ENCODE data around the gene BPIFB3. TPM values are rescaled to one million over a fixed set of nuclear protein-coding genes. Genes with fewer than 3 reads are reported as not detected.

Gene BPIFB3
- total and polyA plus RNA-seq, 9 of the 15 experiments (the other 6 are each of a cell fraction or from before 2014, with no cell fraction given): not detected

DNA sequence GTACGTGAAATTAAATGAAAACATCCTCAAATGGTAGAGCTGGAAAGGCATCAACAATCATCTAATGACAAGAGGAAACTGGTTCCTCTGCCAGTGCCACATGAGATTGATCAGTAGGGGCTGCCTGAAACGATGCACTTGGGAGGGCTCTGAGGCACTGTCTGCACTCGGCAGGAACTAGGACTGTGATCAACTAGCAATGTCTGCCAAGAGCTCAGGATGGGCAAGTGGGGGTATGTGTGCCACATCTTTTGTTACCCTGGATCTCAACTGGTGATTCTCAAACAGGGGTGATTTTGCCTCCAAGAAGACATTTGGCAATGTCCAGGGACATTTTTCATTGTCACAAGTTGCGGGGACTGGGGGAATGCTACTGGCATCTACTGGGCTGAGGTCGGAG, 20.3 kb upstream of the BPIFB3 start:
- DNase-seq (ENCODE audit: extremely low read depth in 1 of 4, low spot score in 3 of 4): no peak
- in situ Hi-C loops (cut with MboI) (no loop called here), intact Hi-C loops (cut with micrococcal nuclease) (no loop called here)
- no peak overlapping the region for H3K9ac ChIP-seq (ENCODE audit: insufficient read depth in 1 of 2, low read depth in 2 of 2, low read length in 2 of 2)
- no peak overlapping the region for H2AFZ ChIP-seq (ENCODE audit: low read depth, low read length)
- no TSS peak for BruUV-seq (replicated peaks)
- no peaks in the 10 kb centered on the region for H3K36me3 ChIP-seq (ENCODE audit: control insufficient read depth, insufficient read depth, low read length)
- no peaks in the 10 kb centered on the region; the same call in 1 of the 2 replicates for H4K20me1 ChIP-seq (replicated peaks; ENCODE audit: control insufficient read depth, insufficient read depth, low read length)
- H3K79me2 ChIP-seq (ENCODE audit: control insufficient read depth, insufficient read depth, low read length): no peaks in the 10 kb centered on the region
- ChIA-PET CTCF (ENCODE audit: low intra/inter-chr PET ratio) (no interaction called here), POLR2A (interaction anchor here (0.7 kb wide), 1 partner anchor 16 kb away, joined by 3 read pairs; no protein-coding TSS in a partner anchor)
- TF ChIP-seq ZBTB17 (CRISPR knock-in tag; IDR thresholded peaks at IDR 0.05): peak; percentile 55; the same call in 1 of the 2 replicates
- TF ChIP-seq, protein P1, sequence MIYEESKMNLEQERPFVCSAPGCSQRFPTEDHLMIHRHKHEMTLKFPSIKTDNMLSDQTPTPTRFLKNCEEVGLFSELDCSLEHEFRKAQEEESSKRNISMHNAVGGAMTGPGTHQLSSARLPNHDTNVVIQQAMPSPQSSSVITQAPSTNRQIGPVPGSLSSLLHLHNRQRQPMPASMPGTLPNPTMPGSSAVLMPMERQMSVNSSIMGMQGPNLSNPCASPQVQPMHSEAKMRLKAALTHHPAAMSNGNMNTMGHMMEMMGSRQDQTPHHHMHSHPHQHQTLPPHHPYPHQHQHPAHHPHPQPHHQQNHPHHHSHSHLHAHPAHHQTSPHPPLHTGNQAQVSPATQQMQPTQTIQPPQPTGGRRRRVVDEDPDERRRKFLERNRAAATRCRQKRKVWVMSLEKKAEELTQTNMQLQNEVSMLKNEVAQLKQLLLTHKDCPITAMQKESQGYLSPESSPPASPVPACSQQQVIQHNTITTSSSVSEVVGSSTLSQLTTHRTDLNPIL (CRISPR knock-in tag; IDR thresholded peaks at IDR 0.05): no peak
- no peak for TF ChIP-seq ZNF384 (IDR thresholded peaks at IDR 0.05; ENCODE audit: low read depth, low read length)
- no peak for ATAC-seq
- 0% methylated on average over 5 of the region's 5 CpGs for WGBS (ENCODE audit: insufficient coverage, low coverage, missing lambda C conversion rate)
- H3K27me3 ChIP-seq (ENCODE audit: control insufficient read depth in 2 of 2, insufficient read depth in 2 of 2, low read length in 2 of 2): peaks cover 0 to 34% of the 10 kb centered on the region in 2 experiments; a peak in 2 of 5 replicates
- H3K4me3 ChIP-seq: no peak overlapping the region
- H3K4me2 ChIP-seq (ENCODE audit: insufficient read depth, low read length): no peak overlapping the region
- no peaks in the 10 kb centered on the region for H3K9me1 ChIP-seq (ENCODE audit: control insufficient read depth, insufficient read depth, low read length)
- no peaks in the 10 kb centered on the region for H3K9me3 ChIP-seq (replicated peaks; ENCODE audit: control insufficient read depth, insufficient read depth, low read depth, low read length)
- peaks cover 0 to 3% of the 10 kb centered on the region in 2 experiments; a peak in 1 of 5 replicates for H3K4me1 ChIP-seq (replicated peaks in 1 of 2; ENCODE audit: control insufficient read depth in 2 of 2, insufficient read depth in 2 of 2, low read length in 2 of 2)
- H3K27ac ChIP-seq (ENCODE audit: extremely low read depth, low read depth, low read length): no peak overlapping the region
- FAIRE-seq: no peak

DNA sequence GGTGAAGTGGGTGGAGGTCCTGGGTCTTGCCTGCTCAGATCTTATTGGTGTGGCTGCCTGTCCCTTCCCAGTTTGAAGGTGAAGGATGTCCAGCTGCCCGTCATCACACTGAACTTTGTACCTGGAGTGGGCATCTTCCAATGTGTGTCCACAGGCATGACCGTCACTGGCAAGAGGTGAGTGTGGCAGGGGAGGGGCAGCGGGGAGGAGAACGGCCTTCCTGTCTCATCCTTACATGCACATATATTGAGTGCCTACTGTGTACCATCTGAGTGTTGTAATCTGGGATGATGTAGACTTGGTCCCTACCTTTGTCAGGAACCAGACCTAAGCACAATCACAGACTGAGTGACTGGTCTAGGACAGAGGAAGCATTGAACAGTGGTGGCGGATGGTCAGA, 19.6 kb upstream of the BPIFB3 start:
- Histone ChIP-seq H3K9me1 (ENCODE audit: control insufficient read depth, insufficient read depth, low read length) (no peaks in the 10 kb centered on the region), H3K27me3 (ENCODE audit: control insufficient read depth in 2 of 2, insufficient read depth in 2 of 2, low read length in 2 of 2) (peaks cover 0 to 34% of the 10 kb centered on the region in 2 experiments; a peak in 2 of 5 replicates), H3K36me3 (ENCODE audit: control insufficient read depth, insufficient read depth, low read length) (no peaks in the 10 kb centered on the region), H3K4me1 (replicated peaks in 1 of 2; ENCODE audit: control insufficient read depth in 2 of 2, insufficient read depth in 2 of 2, low read length in 2 of 2) (peaks cover 0 to 3% of the 10 kb centered on the region in 2 experiments; a peak in 1 of 5 replicates), H3K4me3 (no peak overlapping the region), H2AFZ (ENCODE audit: low read depth, low read length) (no peak overlapping the region), H3K27ac (ENCODE audit: extremely low read depth, low read depth, low read length) (no peak overlapping the region), H3K9ac (ENCODE audit: insufficient read depth in 1 of 2, low read depth in 2 of 2, low read length in 2 of 2) (no peak overlapping the region), H4K20me1 (replicated peaks; ENCODE audit: control insufficient read depth, insufficient read depth, low read length) (no peaks in the 10 kb centered on the region; the same call in 1 of the 2 replicates), H3K9me3 (replicated peaks; ENCODE audit: control insufficient read depth, insufficient read depth, low read depth, low read length) (no peaks in the 10 kb centered on the region), H3K4me2 (ENCODE audit: insufficient read depth, low read length) (no peak overlapping the region), H3K79me2 (ENCODE audit: control insufficient read depth, insufficient read depth, low read length) (no peaks in the 10 kb centered on the region)
- TF ChIP-seq KDM1A (IDR thresholded peaks at IDR 0.05): no peak
- BruUV-seq (replicated peaks): no TSS peak
- in situ Hi-C loops (cut with MboI) (no loop called here), intact Hi-C loops (cut with micrococcal nuclease) (no loop called here)
- FAIRE-seq (no peak), DNase-seq (ENCODE audit: extremely low read depth in 1 of 4, low spot score in 3 of 4) (no peak), ATAC-seq (no peak)
- POLR2A ChIA-PET: no interaction called here
- CTCF ChIA-PET (ENCODE audit: low intra/inter-chr PET ratio): no interaction called here
- WGBS (ENCODE audit: insufficient coverage, low coverage, missing lambda C conversion rate): 0% methylated on average over 5 of the region's 5 CpGs
